ENCODE data around the gene MYLIP.
"Not testable (repeated sequence)": the region's sequence is repeated elsewhere in the genome, so short reads cannot be mapped to it uniquely, and the experiment has no call there.

Gene MYLIP

DNA sequence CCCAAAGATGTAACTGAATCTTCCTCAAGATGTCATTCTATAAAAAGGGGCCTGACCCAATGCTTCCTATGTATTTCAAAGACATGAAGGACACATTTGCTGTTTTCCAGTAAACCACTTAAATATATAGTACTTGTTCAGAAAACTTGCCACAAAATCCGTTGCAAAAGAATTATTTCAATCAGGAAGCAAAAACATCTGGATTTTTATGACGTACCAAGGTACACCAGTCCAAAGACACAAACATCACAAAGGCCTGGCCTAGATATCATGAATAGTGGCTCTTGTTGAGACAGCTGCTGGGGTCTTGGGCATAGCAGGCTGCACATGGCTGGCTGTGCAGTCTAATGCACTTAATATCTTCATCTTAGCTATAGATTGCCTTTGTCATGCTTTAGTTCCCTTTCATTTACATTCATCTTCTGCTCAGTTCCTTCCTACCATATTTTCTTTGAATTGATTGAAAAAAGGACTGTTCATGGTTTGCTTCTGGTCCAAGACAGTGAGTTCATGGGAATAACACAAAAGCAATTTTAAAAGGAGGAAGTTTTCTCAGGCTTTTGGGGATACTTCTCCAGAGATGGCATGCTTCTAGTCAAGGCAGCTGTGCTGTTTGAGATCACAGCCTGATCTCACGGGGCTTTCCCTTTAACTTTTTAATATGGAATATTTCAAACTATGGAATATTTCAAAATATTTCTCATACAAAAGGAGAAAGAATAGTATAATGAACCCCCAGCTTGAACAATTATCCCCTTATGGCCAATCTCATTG is 44.5 kb downstream of the MYLIP start:
- no peak for DNase-seq (ENCODE audit: low read depth, low spot score)

DNA sequence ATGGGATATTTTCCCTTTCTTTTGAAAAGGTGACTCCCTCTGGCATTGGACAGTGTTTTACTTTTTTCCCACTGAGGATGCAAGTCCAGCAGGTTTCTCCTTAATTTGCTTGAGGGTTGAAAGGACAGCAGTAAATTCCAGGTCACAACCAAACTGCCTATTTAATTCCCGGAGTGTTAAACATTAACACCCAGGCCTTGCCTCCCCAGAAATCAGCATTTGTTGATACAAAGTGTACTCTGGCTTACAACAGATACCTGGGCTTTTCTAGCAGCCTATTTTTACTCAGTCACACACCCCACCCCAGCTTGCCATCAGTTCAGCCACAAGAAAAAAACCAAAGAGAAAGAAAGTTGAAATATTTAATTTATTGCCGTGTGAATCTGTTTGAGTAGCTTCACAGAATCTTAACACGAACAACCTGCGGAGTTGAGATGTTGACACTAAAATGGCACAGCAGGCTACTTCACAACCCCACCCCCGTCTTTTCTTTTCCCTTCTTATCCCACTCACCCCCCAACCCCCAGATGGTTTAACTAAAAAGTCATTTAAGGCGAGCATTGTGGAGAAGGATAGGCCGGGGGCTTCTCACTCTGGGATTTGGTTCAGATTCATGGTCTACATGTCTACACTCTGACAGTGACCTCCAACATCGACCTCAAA is 45.7 kb downstream of the MYLIP start:
- DNase-seq (ENCODE audit: low read depth, low spot score), result no peak

DNA sequence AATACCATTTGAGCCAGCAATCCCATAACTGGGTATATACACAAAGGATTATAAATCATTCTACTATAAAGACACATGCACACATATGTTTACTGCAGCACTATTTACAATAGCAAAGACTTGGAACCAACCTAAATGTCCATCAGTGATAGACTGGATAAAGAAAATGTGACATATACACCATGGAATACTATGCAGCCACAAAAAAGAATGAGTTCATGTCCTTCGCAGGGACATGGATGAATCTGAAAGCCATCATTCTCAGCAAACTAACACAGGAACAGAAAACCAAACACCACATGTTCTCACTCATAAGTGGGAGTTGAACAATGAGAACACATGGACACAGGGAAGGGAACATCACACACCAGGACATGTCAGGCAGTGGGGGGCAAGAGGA is 47.7 kb downstream of the MYLIP start:
- DNase-seq (ENCODE audit: low read depth, low spot score), result not testable (repeated sequence)

DNA sequence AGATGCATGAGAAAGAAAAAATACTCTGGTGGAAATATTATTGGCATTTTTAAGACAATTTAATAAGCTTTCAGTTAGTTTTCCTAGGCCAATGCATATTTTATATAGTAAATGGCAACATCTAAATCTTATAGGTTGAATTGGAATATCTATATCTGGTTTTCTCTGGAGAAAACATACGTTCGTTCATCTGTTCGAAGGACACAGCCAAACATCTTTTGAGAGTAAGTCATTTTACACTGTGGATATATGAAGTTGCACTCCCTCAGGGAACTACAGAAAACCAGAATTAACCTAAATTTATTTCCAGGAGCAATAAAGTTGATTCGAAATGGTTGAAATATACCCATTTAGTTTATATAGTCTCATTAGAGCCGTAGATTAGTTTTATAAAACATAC is 49.0 kb downstream of the MYLIP start:
- DNase-seq (ENCODE audit: low read depth, low spot score), result no peak

DNA sequence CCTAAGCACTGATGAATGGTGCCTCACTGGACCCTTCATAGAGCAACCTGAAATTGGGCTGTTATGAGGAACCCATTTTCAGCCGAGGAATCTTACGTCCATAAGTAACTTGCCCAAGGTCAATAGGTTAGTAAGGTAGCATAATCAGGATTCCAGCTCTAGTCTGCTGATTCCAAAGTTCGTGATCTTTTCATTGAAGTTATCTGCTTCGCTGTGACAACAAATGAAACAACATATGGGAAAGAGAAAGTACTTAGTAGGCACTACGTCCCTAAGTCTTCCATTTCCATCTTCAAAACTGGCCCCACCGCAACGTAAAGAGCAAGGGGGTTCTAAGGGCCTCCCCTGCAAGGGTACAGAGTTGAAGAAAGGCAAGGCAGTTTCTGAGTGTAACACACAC is 49.5 kb downstream of the MYLIP start:
- no peak for DNase-seq (ENCODE audit: low read depth, low spot score)

DNA sequence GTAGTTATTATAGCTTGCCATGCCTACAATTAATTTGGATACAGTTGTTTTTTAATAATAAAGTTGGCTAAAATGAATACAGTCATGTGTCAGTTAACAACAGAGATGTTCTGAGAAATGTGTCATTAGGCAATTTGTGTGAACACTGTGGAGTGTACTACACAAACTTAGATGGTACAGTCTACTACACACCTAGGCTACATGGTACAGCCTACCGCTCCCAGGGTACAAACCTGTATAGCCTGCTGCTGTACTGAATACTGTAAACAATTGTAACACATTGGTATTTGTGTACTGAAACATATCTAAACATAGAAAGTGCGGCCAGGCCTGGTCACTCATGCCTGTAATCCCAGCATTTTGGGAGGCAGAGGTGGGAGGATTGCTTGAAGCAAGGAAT is 50.2 kb downstream of the MYLIP start:
- DNase-seq (ENCODE audit: low read depth, low spot score), result no peak

DNA sequence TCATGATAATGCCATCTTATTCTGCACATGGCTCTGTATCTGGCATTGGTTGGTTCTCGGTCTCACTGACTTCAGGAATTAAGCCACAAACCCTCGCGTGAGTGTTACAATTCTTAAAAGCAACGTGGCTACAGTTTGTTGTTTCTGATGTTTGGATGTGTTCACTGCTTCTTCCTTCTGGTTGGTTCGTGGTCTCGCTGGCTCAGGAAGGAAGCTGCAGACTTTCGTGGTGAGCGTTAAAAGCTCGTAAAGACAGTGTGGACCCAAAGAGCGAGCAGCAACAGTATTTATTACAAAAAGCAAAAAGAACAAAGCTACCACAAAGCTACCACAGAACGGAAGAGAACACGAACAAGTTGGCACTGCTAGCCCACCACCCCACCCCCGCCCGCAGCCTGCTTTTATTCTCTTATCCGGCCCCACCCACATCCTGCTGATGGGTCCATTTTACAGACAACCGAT is 51.1 kb downstream of the MYLIP start:
- DNase-seq (ENCODE audit: low read depth, low spot score), result no peak

DNA sequence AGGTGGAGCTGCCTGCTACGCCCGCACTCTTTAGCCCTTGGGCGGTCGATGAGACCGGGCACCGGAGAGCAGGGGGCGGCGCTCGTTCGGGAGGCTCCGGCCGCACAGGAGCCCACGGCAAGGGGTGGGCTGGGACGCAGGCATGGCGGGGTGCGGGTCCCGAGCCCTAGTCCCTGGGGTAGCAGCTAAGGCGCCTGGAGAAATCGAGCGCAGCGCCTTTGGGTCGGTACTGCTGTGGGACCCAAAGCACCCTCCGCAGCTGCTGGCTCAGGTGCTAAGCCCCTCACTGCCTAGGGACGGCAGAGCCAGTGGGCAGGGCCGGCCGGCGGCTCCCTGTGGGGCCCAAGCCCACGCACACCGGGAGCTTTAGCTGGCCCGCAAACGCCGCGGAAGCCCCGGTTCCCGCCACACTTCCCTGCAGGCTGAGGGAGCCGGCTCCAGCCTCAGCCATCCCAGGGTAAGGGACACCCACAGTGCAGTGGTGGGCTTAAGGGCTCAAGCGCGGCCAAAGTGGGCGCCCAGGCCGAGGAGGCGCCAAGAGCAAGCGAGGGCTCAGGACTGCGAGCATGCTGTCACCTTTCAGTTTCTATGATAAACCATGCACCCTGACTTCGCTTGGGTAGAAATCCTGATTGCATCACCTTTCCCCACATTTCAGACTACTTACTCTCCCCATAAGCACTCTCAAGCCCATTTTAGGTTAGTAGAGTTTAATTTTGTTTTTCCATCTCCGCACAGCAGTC is 52.0 kb downstream of the MYLIP start:
- DNase-seq (ENCODE audit: low read depth, low spot score), result no peak

DNA sequence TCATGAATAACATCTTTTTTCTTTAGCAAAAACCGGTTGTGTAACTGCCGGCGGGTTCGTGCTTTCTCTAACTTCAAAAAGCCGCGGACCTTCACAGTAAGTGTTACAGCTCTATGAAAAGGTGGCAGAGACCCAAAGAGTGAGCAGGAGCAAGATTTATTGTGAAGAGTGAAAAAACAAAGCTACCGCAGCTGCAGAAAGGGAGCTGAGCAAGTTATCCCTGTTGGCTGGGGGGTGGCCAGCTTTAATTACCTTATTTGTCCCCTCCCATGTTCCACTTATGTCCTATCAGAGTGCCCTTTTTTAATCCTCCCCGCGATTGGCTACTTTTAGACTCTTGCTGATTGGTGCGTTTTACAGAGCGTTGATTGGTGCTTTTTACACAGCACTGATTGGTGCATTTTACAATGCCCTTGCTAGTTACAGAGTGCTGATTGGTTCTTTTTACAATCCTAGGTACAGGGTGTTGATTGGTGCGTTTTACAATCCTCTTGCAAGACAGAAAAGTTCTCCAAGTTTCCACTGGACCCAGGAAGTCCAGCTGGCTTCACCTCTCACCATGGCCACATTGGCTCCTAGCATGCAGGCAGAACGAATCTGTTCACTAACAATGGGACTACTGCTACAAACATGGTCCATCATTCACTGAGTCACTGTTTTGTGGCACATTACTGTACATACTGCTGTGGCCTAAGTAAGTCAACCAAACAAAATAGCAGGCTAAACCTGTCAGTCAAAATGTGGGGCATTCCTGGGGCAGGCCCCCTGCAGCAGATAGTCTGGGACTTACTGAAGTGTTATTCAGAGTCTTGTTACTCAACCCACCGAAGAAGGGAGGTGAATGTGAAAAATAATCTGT is 52.8 kb downstream of the MYLIP start:
- no peak for DNase-seq (ENCODE audit: low read depth, low spot score)

DNA sequence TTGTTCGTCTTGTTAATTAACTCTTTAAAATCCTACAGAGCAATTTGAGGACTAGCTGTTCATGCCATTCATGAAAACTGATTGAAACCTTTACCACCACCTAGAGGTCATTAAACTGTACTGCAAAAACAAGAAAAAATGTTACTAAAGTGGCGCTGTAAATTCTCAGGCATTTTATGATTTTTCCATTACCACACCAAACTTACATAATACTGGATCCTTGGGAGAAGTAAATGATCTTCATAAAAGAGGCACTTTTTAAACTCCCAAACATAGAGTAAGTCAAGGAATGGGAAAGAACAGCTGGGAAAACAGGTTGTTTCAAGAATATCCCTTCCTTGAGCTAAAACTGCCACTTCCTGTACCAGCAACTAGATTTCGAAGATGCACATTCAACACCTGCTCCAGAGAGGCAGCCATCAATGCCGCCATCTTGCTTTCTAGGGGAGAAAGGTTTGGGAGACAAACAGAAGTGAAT is 54.3 kb downstream of the MYLIP start:
- DNase-seq (ENCODE audit: low read depth, low spot score), result no peak

DNA sequence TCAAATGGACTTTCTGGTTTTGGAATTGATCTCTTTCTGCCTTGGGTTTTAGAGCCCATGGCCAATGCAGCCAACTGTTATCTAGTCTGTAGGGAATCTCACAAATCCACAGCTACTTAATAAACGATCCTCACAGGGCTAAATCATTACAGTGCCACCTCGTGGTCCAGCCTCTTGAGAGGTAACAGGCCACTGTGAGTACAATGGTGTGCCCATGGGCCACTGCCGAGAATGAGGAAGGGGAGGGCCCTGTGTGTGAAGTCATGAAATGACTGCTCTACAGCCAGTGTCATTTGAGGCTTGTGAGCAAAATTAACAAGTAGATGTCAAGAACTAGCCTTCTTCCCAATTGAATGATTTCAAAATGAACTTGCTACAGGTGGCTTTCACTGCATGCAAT is 55.2 kb downstream of the MYLIP start:
- DNase-seq (ENCODE audit: low read depth, low spot score), result no peak

DNA sequence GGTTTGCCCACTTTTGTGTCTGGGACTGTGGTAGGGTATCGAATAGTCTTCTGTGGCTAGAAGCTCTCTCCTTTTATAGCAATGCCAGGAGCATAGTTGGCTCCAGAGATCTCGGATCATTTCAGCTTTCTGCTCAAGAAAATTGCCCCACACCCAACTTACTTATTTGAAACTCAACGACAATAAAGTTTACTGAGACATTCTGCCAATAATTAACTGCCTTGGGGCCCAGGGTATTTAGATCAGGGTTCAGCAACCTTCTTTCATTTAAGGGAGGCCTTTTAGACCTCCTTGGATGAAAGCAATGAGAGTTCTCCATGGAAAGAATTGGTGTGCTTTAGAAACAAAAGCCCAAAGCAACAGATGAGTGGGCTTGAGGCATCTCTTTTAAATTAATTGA is 55.7 kb downstream of the MYLIP start:
- DNase-seq (ENCODE audit: low read depth, low spot score), result no peak

DNA sequence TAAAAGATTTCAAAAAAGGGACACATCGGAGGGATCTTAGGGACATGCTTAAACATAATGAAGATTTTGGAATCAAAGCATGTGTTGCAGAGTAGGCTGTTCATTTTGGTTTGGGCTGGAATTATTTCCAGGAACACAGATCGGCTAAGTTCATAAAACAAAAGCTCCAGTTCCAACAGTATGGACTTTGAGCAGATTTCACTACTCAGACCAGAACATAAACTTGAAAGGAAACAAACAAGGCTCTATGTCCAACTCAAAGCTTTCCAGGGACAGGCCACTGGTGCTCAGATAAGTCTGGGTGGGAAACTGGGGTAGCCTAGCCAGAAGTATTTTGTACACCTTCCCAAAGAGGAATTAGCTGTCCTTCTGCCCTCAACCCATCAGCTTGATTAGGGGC is 58.3 kb downstream of the MYLIP start:
- no peak for DNase-seq (ENCODE audit: low read depth, low spot score)

DNA sequence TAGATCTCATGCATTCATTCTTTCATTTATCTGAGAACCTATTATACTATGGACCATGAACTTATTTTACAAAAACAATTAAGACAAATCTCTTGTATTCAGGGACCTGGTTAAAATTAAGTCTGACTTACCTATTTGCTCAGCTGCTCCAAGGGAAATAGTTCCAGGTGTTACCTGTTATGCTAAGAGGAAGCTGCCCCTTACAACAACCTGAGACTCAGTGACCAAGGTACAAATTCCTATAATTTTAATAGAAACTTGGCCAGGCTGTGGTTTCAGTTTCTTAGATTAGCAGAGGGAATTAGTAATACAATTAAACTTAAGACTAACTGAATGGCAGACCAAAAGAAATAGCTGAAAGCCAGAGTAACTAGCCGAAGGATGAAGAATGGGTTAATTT is 61.3 kb downstream of the MYLIP start:
- no peak for DNase-seq (ENCODE audit: low read depth, low spot score)

DNA sequence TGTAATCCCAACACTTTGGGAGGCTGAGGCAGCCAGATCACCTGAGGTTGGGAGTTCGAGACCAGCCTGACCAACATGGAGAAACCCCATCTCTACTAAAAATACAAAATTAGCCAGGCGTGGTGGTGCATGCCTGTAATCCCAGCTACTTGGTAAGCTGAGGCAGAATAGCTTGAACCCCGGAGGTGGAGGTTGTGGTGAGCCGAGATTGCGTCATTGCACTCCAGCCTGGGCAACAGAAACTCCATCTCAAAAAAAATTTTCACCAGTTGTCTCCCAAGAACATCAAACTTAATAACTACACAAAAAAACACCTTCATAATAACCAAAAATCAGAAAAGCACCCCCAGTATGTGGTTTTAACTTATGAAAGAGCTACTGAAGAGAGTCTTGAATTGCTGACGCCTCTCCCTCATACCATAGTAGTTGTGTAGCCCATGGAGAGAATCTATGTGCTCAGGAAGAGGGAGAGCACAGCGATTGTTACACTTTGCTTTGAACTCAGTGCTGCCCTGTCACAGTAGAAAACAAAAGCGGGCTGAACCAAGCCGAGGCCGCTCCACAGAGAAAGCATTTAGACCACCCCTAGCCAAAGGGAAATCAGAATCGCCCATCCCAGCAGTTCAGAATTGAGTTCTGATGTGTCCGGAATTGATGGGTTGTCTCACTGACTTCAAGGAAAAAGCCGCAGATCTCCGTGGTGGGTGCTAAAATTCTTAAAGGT is 67.5 kb downstream of the MYLIP start:
- no peak for DNase-seq (ENCODE audit: low read depth, low spot score)

DNA sequence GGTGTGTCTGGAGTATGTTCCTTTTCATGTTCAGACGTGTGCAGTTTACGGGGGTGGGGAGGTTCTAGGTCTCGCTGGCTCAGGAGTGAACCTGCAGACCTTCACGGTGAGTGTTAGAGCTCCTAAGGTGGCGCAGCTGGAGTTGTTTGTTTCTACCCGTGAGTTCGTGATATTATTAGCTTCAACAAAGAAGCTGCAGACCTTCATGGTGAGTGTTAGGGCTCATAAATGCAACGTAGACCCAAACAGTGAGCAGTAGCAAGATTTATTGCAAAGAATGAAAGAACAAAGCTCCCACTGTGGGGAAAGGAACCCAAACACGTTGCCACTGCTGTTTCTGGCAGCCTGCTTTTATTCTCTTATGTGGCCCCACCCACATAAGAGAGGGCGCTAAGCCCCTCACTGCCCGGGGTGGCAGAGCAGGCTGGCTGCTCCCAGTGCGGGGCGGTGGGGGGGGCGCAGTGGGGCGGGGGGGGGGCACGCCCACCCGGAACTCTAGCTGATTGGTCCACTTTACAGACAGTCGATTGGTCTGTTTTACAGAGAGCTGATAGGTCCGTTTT is 68.2 kb downstream of the MYLIP start:
- DNase-seq (ENCODE audit: low read depth, low spot score), result no peak
